ENCODE data around the gene DENND2A.
"Not testable (repeated sequence)": the region's sequence is repeated elsewhere in the genome, so short reads cannot be mapped to it uniquely, and the experiment has no call there.

Gene DENND2A

GRCh38 chr7:140644761-140645160 lies 4.1 kb upstream of the DENND2A start:
- DNase-seq = not testable (repeated sequence)

- DNase-seq = no peak
Measured at GRCh38 chr7:140643416-140643815, 2.8 kb upstream of the DENND2A start.

GRCh38 chr7:140641524-140642195 lies 1.0 kb upstream of the DENND2A start:
- DNase-seq = no peak

- no peak for DNase-seq
Measured at GRCh38 chr7:140640060-140640637, 464 bp downstream of the DENND2A start.

GRCh38 chr7:140639366-140640053 lies 1.1 kb downstream of the DENND2A start:
- no peak for DNase-seq

GRCh38 chr7:140638173-140638791 lies 2.3 kb downstream of the DENND2A start:
- no peak for DNase-seq

- DNase-seq = no peak
Measured at GRCh38 chr7:140637400-140637799, 3.2 kb downstream of the DENND2A start.

GRCh38 chr7:140635816-140636215 lies 4.8 kb downstream of the DENND2A start:
- no peak for DNase-seq

- no peak for DNase-seq
Measured at GRCh38 chr7:140635345-140635744, 5.3 kb downstream of the DENND2A start.

- no peak for DNase-seq
Measured at GRCh38 chr7:140631602-140632001, 9.0 kb downstream of the DENND2A start.

GRCh38 chr7:140631021-140631420 lies 9.6 kb downstream of the DENND2A start:
- DNase-seq = no peak

GRCh38 chr7:140625908-140626868 lies 14.4 kb downstream of the DENND2A start:
- DNase-seq = no peak

- DNase-seq = not testable (repeated sequence)
Measured at GRCh38 chr7:140625192-140625558, 15.4 kb downstream of the DENND2A start.

- DNase-seq = no peak
Measured at GRCh38 chr7:140624392-140625191, 16.0 kb downstream of the DENND2A start.

- DNase-seq = no peak
Measured at GRCh38 chr7:140623980-140624379, 16.6 kb downstream of the DENND2A start.

- DNase-seq = no peak
Measured at GRCh38 chr7:140621401-140622021, 19.1 kb downstream of the DENND2A start.

GRCh38 chr7:140619915-140620510 lies 20.6 kb downstream of the DENND2A start:
- not testable (repeated sequence) for DNase-seq

GRCh38 chr7:140619176-140619575 lies 21.4 kb downstream of the DENND2A start:
- DNase-seq = no peak

- DNase-seq = no peak
Measured at GRCh38 chr7:140618306-140618705, 22.3 kb downstream of the DENND2A start.

- no peak for DNase-seq
Measured at GRCh38 chr7:140617081-140617480, 23.5 kb downstream of the DENND2A start.

GRCh38 chr7:140616328-140616727 lies 24.3 kb downstream of the DENND2A start:
- DNase-seq = no peak

Measured in RPMI8226 (cell line).